PC-3 (cell line): ENCODE data around the gene SMR3B.

Experiments used
- CTCF ChIP-seq: fragments of 300-600 bp; sonication (generic); conservative IDR thresholded peaks from 2 replicates; pipeline ENCODE4 v1.5.1; 2017; ENCODE audit warnings: antibody characterized with exemption, low read depth, mild to moderate bottlenecking, low read length
- EZH2 ChIP-seq: fragments of 300-600 bp; sonication (generic); IDR thresholded peaks from one replicate; pipeline ENCODE4 v1.6.1; 2017; ENCODE audit warnings: antibody characterized with exemption, mild to moderate bottlenecking, low read length; ENCODE audit not compliant: unreplicated experiment
- EZH2phosphoT487 ChIP-seq: fragments of 300-600 bp; sonication (generic); IDR thresholded peaks from 2 replicates; pipeline ENCODE4 v1.6.1; 2018; ENCODE audit warnings: mild to moderate bottlenecking, antibody characterized with exemption, low read length, borderline replicate concordance

- TF ChIP-seq CTCF (no peak), EZH2phosphoT487 (no peak), EZH2 (no peak)
Measured at GRCh38 chr4:70360460-70360859, 22.5 kb upstream of the SMR3B start, which contains the start of gene SMR3A.
